Peyer's patch (tissue), 4 donors: ENCODE data around the gene CEP78.

Experiments
- POLR2A ChIP-seq, 2 donors: fragments of 450-650 bp; IDR thresholded peaks; one replicate each; pipeline ENCODE4 v1.5.1; 2017; ENCODE audit warnings: antibody characterized with exemption in 2 of 2, mild to moderate bottlenecking in 2 of 2, moderate library complexity in 2 of 2
- TF ChIP-seq, protein P1 (sequence below), 6 experiments: fragments of 450-650 bp in 4 of 6; fragments of 200-600 bp in 2 of 6; sonication (generic) in 1 of 6; IDR thresholded peaks; one replicate each; pipeline ENCODE4 v1.5.1; 2017 to 2019; ENCODE audit warnings: antibody characterized with exemption in 6 of 6, mild to moderate bottlenecking in 3 of 6, moderate library complexity in 1 of 6

DNA sequence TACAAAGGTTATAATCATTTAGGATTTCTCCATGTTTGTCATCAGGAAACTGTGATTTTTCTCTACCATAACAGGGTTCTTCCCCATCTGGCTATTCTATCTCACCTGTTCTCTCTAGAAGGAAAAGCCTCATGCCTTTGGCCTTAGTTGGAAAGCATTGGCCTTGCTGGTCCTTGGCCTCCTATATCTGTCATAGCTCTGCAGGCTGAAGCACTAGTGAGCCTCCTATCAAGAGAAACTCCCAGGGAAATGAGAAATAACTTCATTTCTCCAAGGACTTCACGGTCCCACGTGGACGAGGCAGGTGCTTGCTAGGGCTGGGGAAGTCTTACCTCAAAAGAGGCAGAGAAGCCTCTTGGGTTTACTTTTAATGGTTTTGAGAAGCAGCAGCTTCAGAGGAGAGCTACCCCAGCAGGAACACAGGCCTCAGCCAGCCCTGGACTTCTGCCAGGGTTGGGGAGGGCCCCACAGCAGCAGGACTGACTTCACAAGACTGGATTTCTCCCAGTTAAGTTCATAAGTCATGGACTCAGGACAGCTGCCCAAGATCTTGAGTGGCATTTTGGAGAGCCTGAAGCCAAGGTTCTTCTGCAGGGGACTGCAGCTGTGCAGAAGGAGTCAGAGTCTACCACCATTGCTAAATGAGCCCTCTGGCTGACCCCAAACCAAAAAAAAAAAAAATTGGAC lies 45.2 kb downstream of the CEP78 start:
- TF ChIP-seq, protein P1, sequence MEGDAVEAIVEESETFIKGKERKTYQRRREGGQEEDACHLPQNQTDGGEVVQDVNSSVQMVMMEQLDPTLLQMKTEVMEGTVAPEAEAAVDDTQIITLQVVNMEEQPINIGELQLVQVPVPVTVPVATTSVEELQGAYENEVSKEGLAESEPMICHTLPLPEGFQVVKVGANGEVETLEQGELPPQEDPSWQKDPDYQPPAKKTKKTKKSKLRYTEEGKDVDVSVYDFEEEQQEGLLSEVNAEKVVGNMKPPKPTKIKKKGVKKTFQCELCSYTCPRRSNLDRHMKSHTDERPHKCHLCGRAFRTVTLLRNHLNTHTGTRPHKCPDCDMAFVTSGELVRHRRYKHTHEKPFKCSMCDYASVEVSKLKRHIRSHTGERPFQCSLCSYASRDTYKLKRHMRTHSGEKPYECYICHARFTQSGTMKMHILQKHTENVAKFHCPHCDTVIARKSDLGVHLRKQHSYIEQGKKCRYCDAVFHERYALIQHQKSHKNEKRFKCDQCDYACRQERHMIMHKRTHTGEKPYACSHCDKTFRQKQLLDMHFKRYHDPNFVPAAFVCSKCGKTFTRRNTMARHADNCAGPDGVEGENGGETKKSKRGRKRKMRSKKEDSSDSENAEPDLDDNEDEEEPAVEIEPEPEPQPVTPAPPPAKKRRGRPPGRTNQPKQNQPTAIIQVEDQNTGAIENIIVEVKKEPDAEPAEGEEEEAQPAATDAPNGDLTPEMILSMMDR (IDR thresholded peaks at IDR 0.05) = no peak
- no peak for TF ChIP-seq POLR2A (IDR thresholded peaks at IDR 0.05)
